Endothelial cell (in vitro differentiated cells): ENCODE measurements around the gene RAVER1. TPM values are rescaled to one million over a fixed set of nuclear protein-coding genes. Genes with fewer than 3 reads are reported as not detected.

Experiments
- DNase-seq: peaks from one replicate; pipeline ENCODE4 v3.0.0; 2021; ENCODE audit warnings: low spot score
- H3K27ac Mint-ChIP-seq: one replicate; pipeline ENCODE4 v1.8.0; 2021; ENCODE audit warnings: mixed read lengths, inconsistent platforms; ENCODE audit not compliant: unreplicated experiment
- H3K27me3 Mint-ChIP-seq: one replicate; pipeline ENCODE4 v1.8.0; 2021; ENCODE audit warnings: mild to moderate bottlenecking, moderate library complexity, mixed read lengths, inconsistent platforms; ENCODE audit not compliant: unreplicated experiment
- H3K36me3 Mint-ChIP-seq: one replicate; pipeline ENCODE4 v1.8.0; 2021; ENCODE audit warnings: mild to moderate bottlenecking, low read depth, mixed read lengths, inconsistent platforms; ENCODE audit not compliant: unreplicated experiment
- H3K4me1 Mint-ChIP-seq: one replicate; pipeline ENCODE4 v1.8.0; 2021; ENCODE audit warnings: mild to moderate bottlenecking, mixed read lengths, inconsistent platforms; ENCODE audit not compliant: unreplicated experiment
- H3K4me3 Mint-ChIP-seq: one replicate; pipeline ENCODE4 v1.8.0; 2021; ENCODE audit warnings: mild to moderate bottlenecking, mixed read lengths, inconsistent platforms; ENCODE audit not compliant: unreplicated experiment
- H3K9me3 Mint-ChIP-seq: one replicate; pipeline ENCODE4 v1.8.0; 2021; ENCODE audit warnings: mixed read lengths, inconsistent platforms; ENCODE audit not compliant: unreplicated experiment
- total RNA-seq: library from RNA; stranded (reverse); fragmentation: NEBNext Ultra II Directional; extraction: Animal tissue kit (Norgen Biotek cat#: 25700); gene quantifications from one replicate; pipeline ENCODE4 v1.2.1, GENCODE V29; 2021; ENCODE audit not compliant: unreplicated experiment
- TF ChIP-seq, protein P1 (sequence below): fragments of 200-600 bp; sonication (generic); IDR thresholded peaks from one replicate; pipeline ENCODE4 v1.5.0; 2021; ENCODE audit warnings: antibody characterized with exemption; ENCODE audit not compliant: unreplicated experiment

Gene RAVER1
- total RNA-seq, 1 donor from 2014 or later: 46.1 TPM

DNA sequence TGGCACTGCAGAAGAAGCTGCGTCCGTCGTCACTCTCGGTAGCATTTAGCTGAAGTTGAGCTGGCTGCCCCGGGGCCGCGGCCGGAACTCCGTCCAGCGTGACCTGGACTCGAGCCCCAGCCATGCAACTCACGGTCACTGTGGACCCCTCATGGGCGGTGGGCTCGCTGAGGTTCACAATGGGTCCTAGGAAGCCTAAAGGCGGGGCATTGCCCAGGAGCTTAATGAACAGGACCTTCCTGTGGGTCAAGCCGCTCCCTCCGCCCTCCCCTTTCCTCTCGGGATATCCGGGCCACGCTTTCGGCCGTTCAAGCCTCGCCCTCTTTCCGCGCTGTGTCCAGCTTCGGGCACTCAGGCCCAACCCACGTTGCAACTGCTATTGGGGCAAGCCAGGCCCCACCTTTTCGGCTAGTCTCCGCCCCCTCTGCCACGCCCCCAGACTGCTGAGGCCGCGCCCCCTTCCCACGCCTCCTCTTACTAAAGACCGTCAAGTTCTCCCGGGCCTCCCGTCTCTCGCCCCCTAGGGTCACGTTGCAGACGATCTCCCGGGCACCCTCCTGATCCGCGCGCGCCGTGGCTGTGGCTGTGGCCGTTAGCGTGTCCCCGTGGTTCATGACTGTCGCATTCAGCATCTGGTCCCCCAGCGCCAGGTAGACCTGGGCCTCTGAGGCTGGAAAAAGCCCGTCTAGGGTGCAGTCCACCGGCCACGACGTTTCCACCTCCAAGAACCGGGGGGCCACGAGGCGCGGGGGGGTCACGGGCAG is 1.4 kb upstream of the RAVER1 start:
- DNase-seq: peak; percentile 97
- H3K9me3 Mint-ChIP-seq: no peaks in the 10 kb centered on the region
- TF ChIP-seq, protein P1, sequence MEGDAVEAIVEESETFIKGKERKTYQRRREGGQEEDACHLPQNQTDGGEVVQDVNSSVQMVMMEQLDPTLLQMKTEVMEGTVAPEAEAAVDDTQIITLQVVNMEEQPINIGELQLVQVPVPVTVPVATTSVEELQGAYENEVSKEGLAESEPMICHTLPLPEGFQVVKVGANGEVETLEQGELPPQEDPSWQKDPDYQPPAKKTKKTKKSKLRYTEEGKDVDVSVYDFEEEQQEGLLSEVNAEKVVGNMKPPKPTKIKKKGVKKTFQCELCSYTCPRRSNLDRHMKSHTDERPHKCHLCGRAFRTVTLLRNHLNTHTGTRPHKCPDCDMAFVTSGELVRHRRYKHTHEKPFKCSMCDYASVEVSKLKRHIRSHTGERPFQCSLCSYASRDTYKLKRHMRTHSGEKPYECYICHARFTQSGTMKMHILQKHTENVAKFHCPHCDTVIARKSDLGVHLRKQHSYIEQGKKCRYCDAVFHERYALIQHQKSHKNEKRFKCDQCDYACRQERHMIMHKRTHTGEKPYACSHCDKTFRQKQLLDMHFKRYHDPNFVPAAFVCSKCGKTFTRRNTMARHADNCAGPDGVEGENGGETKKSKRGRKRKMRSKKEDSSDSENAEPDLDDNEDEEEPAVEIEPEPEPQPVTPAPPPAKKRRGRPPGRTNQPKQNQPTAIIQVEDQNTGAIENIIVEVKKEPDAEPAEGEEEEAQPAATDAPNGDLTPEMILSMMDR: no peak
- peak overlapping the region; percentile 74 for H3K27ac Mint-ChIP-seq
- H3K4me3 Mint-ChIP-seq: peak overlapping the region; percentile 96
- peaks cover 18% of the 10 kb centered on the region for H3K36me3 Mint-ChIP-seq
- H3K4me1 Mint-ChIP-seq: peaks cover 13% of the 10 kb centered on the region
- H3K27me3 Mint-ChIP-seq: peaks cover 17% of the 10 kb centered on the region

DNA sequence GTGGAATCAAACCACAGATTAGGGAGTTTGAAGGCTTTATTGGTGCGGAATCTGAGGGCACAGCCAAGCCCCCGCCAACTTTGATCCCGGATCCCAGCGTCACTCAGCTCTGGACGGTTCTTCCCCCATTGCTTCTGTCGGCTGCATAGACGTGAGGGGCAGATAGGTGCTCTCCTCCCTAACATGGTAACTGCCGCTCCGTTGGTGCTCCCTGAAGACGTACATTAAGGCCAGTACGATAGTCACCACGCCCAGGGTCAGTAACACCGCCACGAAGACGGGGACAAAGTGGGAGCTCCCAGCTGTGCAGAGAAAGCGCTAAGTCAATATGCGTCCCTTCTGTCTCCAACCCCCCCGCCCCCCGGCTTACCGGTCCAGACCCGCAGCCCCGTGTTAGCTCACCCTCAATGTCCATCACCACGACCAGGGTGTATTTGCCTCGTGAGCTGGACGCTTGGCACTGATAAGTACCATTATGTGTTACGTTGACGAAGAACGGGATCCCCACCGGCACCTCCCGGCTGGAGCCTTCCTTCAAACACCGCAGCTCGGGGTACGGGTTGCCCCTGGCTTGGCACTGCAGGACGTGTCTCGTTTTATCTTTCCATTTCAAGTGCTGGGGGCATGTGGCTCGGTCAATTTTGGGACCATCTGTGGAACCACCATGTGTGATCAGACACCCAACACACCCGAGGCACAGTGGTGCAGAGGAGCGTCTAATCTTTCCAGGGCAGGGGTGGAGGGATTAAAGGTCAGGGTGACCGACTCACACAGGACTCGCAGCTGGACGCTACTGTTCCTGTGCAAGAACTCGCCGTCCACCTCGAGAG is 644 bp upstream of the RAVER1 start:
- Mint-ChIP-seq H3K4me1 (peaks cover 11% of the 10 kb centered on the region), H3K4me3 (peak overlapping the region; percentile 96), H3K27me3 (peaks cover 20% of the 10 kb centered on the region), H3K9me3 (no peaks in the 10 kb centered on the region), H3K36me3 (peaks cover 18% of the 10 kb centered on the region), H3K27ac (peak overlapping the region; percentile 92)
- peak; percentile 25 for DNase-seq
- TF ChIP-seq, protein P1: no peak

DNA sequence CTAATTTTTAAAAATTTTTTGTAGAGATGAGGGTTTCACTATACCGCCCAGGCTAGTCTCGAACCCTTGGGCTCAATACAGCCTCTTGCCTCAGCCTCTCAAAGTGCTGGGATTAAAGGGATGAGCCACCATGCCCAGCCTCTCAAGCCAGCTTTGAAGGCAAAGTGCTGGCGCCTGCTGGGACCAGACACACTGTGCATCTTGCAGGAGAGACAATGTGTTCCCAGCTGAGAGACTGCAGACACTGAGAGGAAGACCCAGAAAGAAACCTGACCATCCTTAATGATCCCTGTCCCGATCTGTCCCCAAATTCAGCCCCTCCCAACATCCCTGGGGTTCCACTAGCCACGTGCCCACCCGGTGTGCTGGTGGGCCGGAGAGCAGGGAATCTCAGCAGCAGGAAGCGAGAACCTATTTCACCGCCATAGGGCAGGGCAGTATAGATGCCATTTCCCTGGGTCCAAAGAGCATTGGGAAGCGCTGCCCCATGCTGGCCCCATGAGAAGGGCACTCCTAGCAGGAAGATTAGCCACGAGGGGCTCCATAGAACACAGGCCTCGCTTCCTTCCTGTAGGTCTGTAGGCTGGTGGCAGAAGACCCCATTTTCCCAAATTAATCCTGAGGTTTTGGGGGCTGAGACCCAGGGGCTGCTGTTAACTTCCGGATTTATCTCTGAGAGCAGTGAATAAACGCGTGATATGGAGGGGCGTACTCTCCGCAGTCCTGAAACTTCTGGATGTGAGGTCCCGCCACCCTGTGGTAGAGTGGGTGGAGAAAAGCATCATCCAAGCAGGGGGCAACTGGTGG is 968 bp downstream of the RAVER1 start:
- Mint-ChIP-seq H3K4me1 (peaks cover 9% of the 10 kb centered on the region), H3K27me3 (peaks cover 14% of the 10 kb centered on the region), H3K9me3 (no peaks in the 10 kb centered on the region), H3K27ac (peak overlapping the region; percentile 92), H3K36me3 (peaks cover 21% of the 10 kb centered on the region), H3K4me3 (peak overlapping the region; percentile 96)
- DNase-seq: peak; percentile 18
- TF ChIP-seq, protein P1: no peak

DNA sequence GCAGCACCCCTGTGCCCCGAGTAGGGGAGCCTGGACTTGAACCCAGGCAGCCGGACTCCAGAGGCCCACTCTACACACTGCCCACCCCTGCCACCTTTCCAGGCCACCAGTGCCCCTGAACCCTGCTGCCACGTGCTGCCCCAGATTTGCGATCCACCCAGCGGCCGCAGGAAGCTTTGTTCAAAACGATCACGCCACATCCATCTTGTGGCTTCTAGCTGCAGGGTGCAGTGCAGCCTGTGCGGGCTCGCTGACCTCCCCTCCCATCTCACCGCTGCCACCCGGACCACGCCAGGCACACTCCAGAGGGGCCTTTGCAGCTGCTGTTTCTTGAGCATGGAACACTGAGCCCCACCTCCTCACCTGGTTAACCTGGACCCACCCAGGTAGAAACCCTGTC is 3.8 kb downstream of the RAVER1 start:
- no peak overlapping the region for H3K4me3 Mint-ChIP-seq
- TF ChIP-seq, protein P1: no peak
- H3K4me1 Mint-ChIP-seq: peaks cover 9% of the 10 kb centered on the region
- peaks cover 21% of the 10 kb centered on the region for H3K36me3 Mint-ChIP-seq
- peaks cover 13% of the 10 kb centered on the region for H3K27me3 Mint-ChIP-seq
- no peaks in the 10 kb centered on the region for H3K9me3 Mint-ChIP-seq
- no peak overlapping the region for H3K27ac Mint-ChIP-seq
- DNase-seq: no peak
